SW480 (cell line): Measurements from ENCODE around the gene UBE3C.

Experiments
- DNase-seq: peaks from one replicate; pipeline ENCODE4 v3.0.0-alpha.2; 2016; ENCODE audit warnings: low spot score

Gene UBE3C

DNA sequence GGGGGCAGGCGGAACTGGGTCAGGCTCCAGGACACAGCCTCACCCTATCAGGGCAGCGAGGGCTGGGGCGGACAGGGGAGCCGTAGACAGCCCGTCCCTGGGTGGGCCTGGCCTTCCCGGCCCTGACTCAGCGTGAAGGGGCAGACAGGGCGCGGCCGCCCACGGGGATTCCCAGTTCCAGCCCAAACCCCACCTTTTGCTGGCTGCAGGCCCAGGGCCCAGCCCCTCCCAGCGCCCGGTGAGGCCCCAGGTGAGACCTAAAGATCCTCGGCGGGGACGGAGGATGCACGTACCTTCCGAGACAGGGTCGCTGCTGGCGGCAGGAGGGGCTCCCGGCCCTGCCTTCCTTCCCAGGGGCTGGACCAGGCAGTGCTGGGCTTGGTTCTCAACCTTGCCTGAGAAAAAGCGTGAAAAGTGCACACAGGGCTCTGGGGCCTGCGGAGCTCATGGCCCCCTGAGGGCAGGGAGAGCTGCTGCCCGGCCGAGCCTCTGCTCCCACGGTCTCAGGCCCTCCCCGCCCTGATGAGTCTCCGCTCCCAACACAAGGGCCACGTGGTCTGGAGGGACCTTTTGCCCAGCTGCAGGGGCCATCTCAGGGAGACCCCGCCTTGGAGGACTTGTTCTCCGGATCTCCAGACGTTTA is 154.2 kb downstream of the UBE3C start:
- peak; percentile 48 for DNase-seq

DNA sequence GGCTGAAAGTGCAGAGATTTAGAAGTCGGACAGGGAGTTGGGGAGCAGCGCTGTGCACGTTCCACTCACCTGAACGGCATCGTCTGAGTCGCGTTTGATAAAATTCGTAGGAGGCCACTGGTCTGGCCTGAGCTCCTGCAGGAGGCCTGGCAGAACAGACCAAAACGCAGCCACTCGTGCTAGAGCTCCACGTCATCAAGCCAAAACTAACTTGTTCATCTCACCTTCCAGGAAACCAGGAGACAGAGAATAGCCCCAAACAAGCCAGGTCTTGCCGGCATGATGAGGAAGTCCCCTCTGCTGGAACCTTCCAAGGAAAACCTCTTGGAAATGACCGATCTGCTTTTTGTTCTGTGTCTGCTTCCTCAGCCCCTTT is 154.7 kb downstream of the UBE3C start:
- DNase-seq, result no peak

DNA sequence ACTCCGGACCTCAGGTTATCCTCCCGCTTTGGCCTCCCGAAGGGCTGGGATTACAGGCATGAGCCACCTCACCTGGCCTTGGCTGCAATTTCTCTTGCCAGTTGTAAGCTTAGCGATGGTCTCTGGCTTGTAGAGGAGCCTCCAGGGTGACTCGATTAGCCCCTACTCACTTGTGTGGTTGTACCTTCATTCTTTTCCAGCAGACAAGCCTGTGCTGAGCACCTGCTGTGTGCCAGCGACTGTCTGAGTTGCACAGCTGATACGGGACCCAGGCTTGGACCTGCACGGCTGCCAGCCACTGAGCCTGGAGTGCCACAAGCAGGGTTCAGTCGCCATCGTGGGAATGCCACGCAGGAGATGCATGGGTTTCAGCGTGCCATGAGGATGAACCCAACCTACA is 156.0 kb downstream of the UBE3C start:
- DNase-seq, result no peak

DNA sequence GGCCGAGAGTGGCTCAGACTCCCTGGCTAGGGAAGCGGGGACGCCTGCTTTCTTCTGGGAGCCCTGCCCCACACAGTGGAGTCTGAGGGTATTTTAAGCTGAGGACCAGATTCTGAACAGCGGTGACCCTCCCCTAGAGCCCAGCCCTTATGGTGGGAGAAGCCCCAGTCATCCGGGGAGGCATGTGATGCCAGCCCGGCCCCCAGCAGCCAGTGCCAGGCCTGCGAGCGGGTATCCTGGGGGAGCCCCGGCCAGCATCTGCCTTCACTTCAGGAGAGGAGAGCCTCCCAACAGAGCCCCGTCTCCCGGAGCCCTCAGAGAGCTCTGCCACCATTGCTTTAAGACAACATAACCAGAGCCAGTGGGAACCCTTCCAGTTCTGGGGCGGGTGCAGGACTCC is 156.6 kb downstream of the UBE3C start:
- DNase-seq, result no peak

DNA sequence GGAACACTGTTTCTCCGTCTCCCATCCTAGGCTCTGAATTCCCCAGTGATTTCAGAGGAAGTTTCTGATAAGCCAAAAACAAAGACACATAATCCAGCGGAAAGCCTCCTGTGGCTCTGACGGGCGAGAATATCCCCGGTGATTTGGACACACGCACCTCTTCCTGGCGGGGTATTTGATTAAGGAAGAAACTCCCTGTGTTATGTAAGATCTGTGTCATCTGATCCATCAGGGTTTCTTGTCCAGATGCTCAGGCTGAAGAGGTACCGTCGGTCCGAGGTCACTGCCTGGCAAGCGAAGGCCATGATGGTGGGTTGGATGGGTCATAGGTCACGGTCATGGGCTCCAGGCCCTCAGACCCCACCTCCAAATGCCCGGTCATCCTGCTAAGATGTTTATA is 158.5 kb downstream of the UBE3C start:
- no peak for DNase-seq

DNA sequence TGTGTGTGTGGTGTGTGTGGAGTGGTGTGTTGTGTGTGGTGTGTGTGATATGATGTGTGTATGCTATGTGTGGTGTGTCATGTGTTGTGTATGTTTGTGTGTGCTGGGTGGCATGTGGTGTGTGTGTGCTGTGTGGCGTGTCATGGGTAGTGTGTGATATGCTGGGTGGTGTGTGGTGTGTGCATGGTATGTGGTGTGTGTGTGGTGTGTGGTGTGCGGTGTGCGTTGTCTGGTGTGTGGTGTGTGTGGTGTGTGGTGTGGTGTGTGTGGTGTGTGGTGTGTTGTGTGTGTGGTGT is 160.5 kb downstream of the UBE3C start:
- no peak for DNase-seq

DNA sequence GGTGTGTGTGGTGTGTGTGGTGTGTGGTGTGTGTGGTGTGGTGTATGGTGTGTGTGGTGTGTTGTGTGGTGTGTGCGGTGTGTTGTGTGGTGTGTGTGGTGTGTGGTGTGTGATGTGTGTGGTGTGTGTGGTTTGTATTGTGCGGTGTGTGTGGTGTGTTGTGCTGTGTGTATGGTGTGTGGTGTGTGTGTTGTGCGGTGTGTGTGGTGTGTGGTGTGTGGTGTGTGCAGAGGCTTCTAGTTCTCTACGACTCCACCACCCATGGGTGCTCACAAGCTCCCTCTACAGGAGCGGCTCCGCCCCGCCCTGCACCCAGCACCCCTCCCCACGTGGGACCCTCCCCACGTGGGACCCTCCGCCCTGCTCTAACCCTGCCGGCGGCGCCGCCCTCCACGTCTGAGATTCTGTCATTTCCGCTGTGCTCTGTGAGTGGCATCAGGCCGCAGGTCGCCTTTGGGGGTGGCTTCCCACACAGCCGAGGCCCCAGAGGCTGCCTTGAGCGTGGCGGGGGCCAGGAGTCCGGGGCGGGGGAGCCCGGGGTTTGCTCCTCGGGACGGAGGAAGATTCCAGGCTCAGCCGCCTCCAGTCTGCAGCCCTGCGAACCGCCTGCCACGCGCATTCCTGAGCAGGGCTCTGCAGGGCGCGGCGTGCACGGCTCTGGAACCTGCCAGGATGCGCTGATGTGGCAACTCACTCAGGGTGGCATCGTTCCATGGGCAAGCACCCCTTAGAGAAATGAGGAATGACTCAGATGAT is 161.1 kb downstream of the UBE3C start:
- peak; percentile 83 for DNase-seq

DNA sequence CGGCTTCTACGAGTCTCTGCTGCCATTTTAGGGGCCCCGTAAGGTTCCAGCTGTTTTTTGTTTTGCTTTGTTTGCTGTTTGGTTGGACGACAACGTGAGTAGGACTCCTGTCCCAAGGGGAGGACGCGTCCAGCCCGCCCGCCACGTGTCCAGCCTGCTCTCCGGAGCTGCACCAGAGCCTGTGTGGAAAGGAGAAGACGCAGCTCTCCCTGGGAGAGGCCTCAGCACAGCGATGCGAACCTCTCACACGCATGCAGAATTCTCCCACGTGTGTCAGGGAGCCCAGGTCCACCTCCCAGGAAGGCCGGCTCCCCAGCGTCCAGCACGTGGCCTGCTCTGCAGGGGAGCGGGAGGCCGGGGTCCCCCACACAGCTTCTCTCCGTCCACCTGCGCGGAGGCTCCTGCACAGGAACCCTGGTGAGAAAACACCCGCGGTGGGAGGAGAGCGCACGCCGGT is 161.7 kb downstream of the UBE3C start:
- no peak for DNase-seq

DNA sequence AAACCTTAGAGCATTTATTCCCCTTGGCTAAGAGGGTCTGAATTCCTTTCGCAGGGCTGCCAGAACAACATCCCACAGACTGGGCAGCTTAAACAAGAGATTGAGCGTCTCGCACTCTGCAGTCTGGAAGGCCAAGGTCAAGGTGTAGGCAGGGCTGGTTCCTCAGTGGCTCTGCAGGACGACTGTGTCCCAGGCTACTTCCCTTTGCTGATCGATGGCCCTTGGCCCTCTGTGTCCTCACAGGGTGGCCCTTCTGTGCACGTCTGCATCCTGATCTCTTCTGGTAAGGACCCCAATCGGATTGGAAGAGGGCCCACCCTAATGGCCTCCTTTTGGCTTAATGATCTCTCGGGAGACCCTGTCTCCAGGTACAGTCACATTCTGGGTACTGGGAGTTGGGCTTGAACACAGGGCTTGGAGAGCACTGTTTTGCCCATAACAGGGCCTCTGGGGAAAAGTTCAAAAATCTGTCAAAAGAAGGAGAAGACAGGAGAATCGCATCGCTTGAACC is 162.9 kb downstream of the UBE3C start:
- DNase-seq, result no peak

DNA sequence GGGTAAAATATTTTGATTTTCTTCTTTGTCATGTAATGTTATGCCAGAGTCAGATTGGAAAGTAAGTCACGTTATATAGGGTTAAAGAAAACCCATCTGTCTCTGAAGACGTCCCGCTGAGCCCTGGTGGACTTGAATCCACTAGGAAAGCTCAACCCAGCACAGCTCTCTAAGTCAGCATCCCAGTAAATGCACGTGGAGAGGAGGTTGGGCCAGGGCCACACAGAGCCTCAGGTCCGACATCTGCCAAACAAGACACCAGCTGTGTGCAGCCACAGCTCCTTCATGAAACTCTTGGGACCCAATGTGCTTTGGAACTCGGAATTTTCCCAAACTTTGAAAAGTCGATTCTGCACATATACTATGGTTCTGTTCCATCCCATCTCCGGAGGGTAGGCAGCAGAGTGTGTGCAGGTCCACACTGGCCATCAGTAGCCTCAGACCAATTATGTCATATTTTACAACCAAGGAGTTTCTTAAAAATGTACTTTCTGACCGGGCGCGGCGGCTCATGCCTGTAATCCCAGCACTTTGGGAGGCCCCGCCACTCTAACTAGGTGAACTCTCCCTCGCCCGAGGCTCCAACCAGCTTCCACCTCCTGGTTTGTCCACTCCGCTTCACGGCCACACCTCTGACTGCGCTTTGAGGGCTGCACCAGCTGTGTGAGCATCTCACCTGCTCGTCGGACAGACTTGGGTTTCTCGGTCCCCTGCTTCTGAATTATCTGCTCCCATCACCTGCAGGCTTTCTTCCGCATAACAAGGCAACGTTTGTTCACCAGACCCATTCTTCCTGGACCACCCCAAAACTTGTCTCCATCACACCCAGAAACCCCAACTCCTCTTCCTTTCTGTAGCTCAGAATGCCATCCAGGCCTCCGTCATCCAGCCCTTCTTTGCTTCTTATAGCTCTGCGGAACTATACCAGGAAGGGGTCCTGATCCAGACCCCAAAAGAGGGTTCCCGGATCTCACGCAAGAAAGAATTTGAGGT is 168.4 kb downstream of the UBE3C start:
- DNase-seq, result no peak

DNA sequence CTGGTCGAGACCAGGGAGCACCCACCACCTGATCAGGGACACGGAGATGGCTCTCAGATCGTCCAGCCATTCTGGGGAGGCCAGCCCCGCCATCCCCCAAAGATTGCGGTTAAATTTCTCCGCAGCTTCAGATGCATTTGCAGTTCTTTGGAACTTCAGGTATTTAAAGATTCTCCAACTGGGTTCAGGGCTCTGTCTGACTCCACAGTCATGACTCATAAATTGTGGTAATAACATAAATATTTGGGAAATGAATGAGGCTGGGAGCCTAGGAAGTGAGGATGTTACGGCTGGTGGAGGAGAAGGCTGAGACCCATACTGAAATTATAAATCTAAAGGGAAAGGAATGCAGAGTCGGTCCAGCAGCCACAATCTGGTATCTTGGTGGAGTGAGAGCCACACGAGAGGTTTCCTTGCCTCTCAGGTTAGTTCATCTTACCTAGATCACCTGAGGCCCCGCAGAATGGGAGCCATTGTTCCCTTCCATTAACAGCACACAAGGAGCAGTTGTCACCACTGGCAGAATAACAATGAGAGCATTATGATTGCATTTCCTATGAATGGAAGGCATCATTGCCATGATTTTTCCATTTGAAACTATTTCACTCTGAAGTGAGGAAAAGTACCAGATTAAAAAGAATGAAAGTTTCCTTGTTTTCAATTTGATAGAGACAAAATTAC is 171.4 kb downstream of the UBE3C start:
- DNase-seq, result peak; percentile 93

DNA sequence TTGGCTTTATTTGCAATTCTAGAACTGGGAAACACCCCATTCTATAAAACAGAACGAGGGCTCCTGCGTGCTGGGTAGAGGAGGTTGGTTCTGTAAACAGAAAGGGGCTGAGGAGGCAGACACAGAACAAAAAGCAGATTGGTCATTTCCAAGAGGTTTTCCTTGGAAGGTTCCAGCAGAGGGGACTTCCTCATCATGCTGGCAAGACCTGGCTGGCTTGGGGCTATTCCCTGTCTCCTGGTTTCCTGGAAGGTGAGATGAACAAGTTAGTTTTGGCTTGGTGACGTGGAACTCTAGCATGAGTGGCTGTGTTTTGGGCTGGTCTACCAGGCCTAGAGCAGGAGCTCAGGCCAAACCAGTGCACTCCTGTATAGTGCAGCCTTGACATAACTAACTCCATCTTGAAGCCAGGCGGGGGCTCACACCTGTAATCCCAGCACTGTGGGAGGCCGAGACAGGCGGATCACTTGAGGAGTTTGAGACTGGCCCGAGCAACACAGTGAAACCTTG is 172.0 kb downstream of the UBE3C start:
- DNase-seq, result peak; percentile 26

DNA sequence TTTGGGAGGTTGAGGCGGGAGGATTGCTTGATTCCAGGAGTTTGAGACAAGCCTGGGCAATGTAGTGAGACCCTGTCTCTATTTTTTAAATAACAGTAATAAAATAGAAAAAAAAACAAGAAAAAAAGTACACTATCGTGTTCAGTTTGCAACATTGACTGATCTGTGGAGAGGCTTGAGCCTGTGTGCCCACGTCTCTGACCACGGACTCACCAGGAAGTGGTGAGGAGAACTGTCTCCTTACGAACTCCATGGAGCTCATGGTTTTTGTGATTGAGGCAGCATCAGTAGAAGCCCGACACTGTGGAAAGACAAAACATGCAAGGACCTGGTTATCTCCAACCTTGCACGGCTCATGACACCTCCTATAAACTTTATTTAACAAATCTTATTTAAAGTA is 174.2 kb downstream of the UBE3C start:
- no peak for DNase-seq

DNA sequence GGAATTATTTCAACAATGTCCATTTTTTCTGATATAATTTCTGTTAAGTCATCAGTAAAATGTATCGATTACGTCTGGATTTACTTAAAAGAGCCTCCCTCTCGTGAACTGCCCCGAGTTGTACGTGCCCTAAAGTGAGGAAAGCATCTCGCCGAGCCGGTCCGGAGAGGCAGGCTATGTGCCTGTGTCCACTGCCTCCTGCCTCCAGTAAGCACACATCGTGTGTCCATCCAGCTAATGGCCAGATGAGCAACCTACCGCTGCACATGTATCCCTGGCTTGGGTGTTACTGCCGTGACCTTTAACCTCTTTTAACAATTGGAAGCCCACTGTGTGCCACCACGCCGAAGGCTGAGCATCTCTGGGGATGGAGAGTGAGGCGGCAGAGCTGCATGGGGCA is 174.9 kb downstream of the UBE3C start:
- DNase-seq, result no peak

DNA sequence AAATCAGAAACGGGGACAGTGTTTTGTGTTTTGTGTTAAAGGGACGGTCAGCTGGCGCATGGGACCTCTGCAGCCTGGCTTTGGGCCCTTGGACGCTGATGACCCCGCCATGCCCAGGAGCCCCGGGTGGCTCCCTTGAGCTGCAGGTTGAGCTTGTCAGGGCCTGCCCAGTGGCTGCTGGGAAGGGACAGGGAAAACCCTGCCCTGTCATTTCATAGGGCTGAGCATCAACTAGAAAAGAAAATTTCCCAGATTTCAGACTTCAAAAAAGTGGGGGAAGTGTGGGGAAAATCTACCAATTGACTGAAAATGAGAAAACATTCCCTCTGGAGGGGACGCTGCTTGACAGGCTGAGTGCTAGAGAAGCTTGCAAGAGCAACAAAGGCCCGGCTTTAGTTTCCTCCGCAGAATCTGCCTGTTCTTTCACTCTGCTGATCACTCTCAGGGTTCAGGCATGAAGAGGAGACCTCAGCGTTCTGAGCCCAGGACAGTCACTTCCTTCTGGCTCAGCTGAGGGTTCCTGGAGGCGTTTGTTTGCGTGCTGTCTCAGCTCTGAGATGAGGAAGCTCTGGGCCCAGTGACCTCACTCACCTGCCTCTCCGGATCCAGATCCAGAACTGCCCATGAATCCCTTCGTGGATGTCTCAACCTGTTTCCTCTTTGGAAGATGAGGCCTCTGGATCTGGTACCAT is 179.4 kb downstream of the UBE3C start:
- DNase-seq, result no peak
